Lower leg skin (tissue), 3 donors: ENCODE data around the gene GRIP1.

Source experiments
- CTCF ChIP-seq, 3 donors: fragments of 450-650 bp; IDR thresholded peaks; one replicate each; pipeline ENCODE4 v1.5.1; 2016; ENCODE audit warnings: antibody characterized with exemption in 3 of 3, mild to moderate bottlenecking in 3 of 3, moderate library complexity in 2 of 3
- POLR2A ChIP-seq, 2 donors: fragments of 450-650 bp; IDR thresholded peaks; one replicate each; pipeline ENCODE4 v1.6.1; 2016 to 2017; ENCODE audit warnings: antibody characterized with exemption in 2 of 2, mild to moderate bottlenecking in 1 of 2, moderate library complexity in 1 of 2

- TF ChIP-seq POLR2A (IDR thresholded peaks at IDR 0.05): no peak
- TF ChIP-seq CTCF (IDR thresholded peaks at IDR 0.05): no peak
These were observed 182.3 kb downstream of the GRIP1 start for GRCh38 chr12:66496595-66496994.
